Suprapubic skin (tissue), 4 donors: ENCODE data around the gene ZNF611.
"Not testable (repeated sequence)": the region's sequence is repeated elsewhere in the genome, so short reads cannot be mapped to it uniquely, and the experiment has no call there.

Source experiments
- CTCF ChIP-seq, 2 donors: fragments of 200-600 bp in 1 of 2; fragments of 450-650 bp in 1 of 2; sonication (generic) in 1 of 2; IDR thresholded peaks; one replicate each; pipeline ENCODE4 v1.5.1; 2016 to 2019; ENCODE audit warnings: antibody characterized with exemption in 2 of 2, mild to moderate bottlenecking in 1 of 2, moderate library complexity in 1 of 2
- EP300 ChIP-seq: sonication (generic); formaldehyde crosslinking; IDR thresholded peaks from one replicate; pipeline ENCODE4 v1.6.1; 2017; ENCODE audit warnings: antibody characterized with exemption
- POLR2A ChIP-seq, 2 donors: fragments of 450-650 bp; IDR thresholded peaks; one replicate each; pipeline ENCODE4 v1.6.1; 2017; ENCODE audit warnings: antibody characterized with exemption in 2 of 2, mild to moderate bottlenecking in 2 of 2, moderate library complexity in 2 of 2
- POLR2AphosphoS5 ChIP-seq, 3 donors: sonication (generic); formaldehyde crosslinking; IDR thresholded peaks; one replicate each; pipeline ENCODE4 v1.6.1; 2017; ENCODE audit warnings: antibody characterized with exemption in 3 of 3

- TF ChIP-seq POLR2A (IDR thresholded peaks at IDR 0.05); CTCF (IDR thresholded peaks at IDR 0.05); POLR2AphosphoS5 (IDR thresholded peaks at IDR 0.05); EP300: not testable (repeated sequence)
Observed at GRCh38 chr19:52723907-52724598, 10.8 kb downstream of the ZNF611 start.
